Tibial nerve (tissue), 3 donors: ENCODE data around the gene TWNK.

Source experiments
- POLR2A ChIP-seq, 2 donors: fragments of 450-650 bp; IDR thresholded peaks; one replicate each; pipeline ENCODE4 v1.6.1; 2017; ENCODE audit warnings: antibody characterized with exemption in 2 of 2, mild to moderate bottlenecking in 2 of 2, moderate library complexity in 2 of 2
- TF ChIP-seq, protein P1 (sequence below), 5 experiments: fragments of 200-600 bp in 3 of 5; fragments of 450-650 bp in 2 of 5; sonication (generic) in 3 of 5; IDR thresholded peaks; one replicate each; pipeline ENCODE4 v1.5.1; 2016 to 2019; ENCODE audit warnings: antibody characterized with exemption in 5 of 5, mild to moderate bottlenecking in 3 of 5, moderate library complexity in 2 of 5

DNA sequence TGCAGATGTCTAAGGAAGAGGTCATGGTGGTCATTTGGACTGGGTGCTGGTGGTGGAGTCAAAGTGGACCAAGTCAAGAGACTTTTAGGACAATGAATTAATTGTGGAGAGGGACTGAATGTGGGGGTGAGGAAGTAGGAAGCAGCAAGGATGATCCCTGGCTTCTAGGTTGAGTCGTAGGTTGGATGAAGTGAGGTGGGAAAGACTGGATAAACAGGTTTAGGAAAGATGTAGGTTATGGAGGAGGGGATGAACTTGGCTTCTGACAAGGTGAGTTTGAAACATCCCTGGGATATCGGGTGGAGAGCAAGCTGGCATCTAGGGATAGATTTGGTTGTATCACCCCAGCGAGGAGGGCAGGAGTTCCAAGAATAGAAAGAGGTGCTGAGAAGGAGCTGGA, 10.4 kb upstream of the TWNK start:
- TF ChIP-seq, protein P1, sequence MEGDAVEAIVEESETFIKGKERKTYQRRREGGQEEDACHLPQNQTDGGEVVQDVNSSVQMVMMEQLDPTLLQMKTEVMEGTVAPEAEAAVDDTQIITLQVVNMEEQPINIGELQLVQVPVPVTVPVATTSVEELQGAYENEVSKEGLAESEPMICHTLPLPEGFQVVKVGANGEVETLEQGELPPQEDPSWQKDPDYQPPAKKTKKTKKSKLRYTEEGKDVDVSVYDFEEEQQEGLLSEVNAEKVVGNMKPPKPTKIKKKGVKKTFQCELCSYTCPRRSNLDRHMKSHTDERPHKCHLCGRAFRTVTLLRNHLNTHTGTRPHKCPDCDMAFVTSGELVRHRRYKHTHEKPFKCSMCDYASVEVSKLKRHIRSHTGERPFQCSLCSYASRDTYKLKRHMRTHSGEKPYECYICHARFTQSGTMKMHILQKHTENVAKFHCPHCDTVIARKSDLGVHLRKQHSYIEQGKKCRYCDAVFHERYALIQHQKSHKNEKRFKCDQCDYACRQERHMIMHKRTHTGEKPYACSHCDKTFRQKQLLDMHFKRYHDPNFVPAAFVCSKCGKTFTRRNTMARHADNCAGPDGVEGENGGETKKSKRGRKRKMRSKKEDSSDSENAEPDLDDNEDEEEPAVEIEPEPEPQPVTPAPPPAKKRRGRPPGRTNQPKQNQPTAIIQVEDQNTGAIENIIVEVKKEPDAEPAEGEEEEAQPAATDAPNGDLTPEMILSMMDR (IDR thresholded peaks at IDR 0.05): no peak
- no peak for TF ChIP-seq POLR2A (IDR thresholded peaks at IDR 0.05)
